SU-DHL-6 (cell line): Measurements from ENCODE around the gene ACAT2.

Source experiments
- H2AFZ ChIP-seq: fragments of 200-600 bp; sonication (generic); 2 replicates; pipeline ENCODE4 v1.6.1; 2014; ENCODE audit warnings: low read depth, mild to moderate bottlenecking, moderate library complexity, mixed read lengths, antibody characterized with exemption, low read length; ENCODE audit not compliant: severe bottlenecking
- H3F3A ChIP-seq: fragments of 200-600 bp; shearing (Covaris generic); 2 replicates; pipeline ENCODE4 v1.6.0; 2016; ENCODE audit warnings: antibody characterized with exemption, mild to moderate bottlenecking; ENCODE audit not compliant: insufficient read depth
- H3K27ac ChIP-seq: fragments of 200-600 bp; sonication (generic); 2 replicates; pipeline ENCODE4 v1.5.1; 2016; ENCODE audit warnings: low read depth, mild to moderate bottlenecking, low read length, moderate library complexity, mixed read lengths
- H3K27me3 ChIP-seq: fragments of 200-600 bp; sonication (generic), shearing (Covaris generic); 2 replicates; pipeline ENCODE4 v1.6.0; 2014; ENCODE audit warnings: mild to moderate bottlenecking, low read length
- H3K36me3 ChIP-seq: fragments of 200-600 bp; sonication (generic); 2 replicates; pipeline ENCODE4 v1.6.1; 2014; ENCODE audit warnings: mild to moderate bottlenecking, low read length, mixed read lengths
- H3K4me2 ChIP-seq: fragments of 300-600, 200-600 bp; shearing (Covaris generic), sonication (generic); 2 replicates; pipeline ENCODE4 v1.6.0; 2014; ENCODE audit warnings: low read length, low read depth, mild to moderate bottlenecking; ENCODE audit not compliant: poor library complexity, severe bottlenecking
- H3K4me3 ChIP-seq: fragments of 200-600 bp; sonication (generic); 2 replicates; pipeline ENCODE4 v1.5.1; 2014; ENCODE audit warnings: antibody characterized with exemption, low read length, mild to moderate bottlenecking, mixed read lengths; ENCODE audit not compliant: insufficient read depth, poor library complexity, severe bottlenecking
- H3K79me2 ChIP-seq: fragments of 200-600 bp; sonication (generic); 2 replicates; pipeline ENCODE4 v1.6.1; 2014; ENCODE audit warnings: mild to moderate bottlenecking, low read length, moderate library complexity; ENCODE audit not compliant: insufficient read depth
- H3K9ac ChIP-seq: fragments of 200-600 bp; sonication (generic); 2 replicates; pipeline ENCODE4 v1.7.0; 2014; ENCODE audit warnings: mild to moderate bottlenecking, low read length
- H3K9me2 ChIP-seq: fragments of 200-600 bp; sonication (generic); replicated peaks from 2 replicates; pipeline ENCODE4 v1.6.1; 2014; ENCODE audit warnings: low read length; ENCODE audit not compliant: insufficient read depth
- H3K9me3 ChIP-seq: fragments of 200-600 bp; sonication (generic); 2 replicates; pipeline ENCODE4 v1.6.1; 2014; ENCODE audit warnings: low read length, mixed read lengths; ENCODE audit not compliant: insufficient read depth
- H4K20me1 ChIP-seq: fragments of 200-600 bp; sonication (generic); 2 replicates; pipeline ENCODE4 v1.6.1; 2014; ENCODE audit warnings: low read depth, mild to moderate bottlenecking, antibody characterized with exemption, low read length, moderate library complexity, mixed read lengths
- CTCF ChIP-seq: fragments of 200-600 bp; sonication (generic); IDR thresholded peaks from one replicate; pipeline ENCODE4 v1.5.1; 2017; ENCODE audit warnings: antibody characterized with exemption, mild to moderate bottlenecking, low read length, moderate library complexity; ENCODE audit not compliant: insufficient read depth, poor library complexity, severe bottlenecking
- EZH2phosphoT487 ChIP-seq: fragments of 200-600 bp; sonication (generic), shearing (Covaris generic); conservative IDR thresholded peaks from 2 replicates; pipeline ENCODE4 v1.6.1; 2018; ENCODE audit warnings: mild to moderate bottlenecking, antibody characterized with exemption, low read length, moderate library complexity, mixed read lengths

ACAT2 gene

GRCh38 chr6:159804504-159804903 lies 42.7 kb downstream of the ACAT2 start:
- H4K20me1 ChIP-seq: no peaks in the 10 kb centered on the region
- H3K79me2 ChIP-seq: no peaks in the 10 kb centered on the region
- H3K9ac ChIP-seq: no peak overlapping the region
- no peaks in the 10 kb centered on the region for H3K9me2 ChIP-seq
- H3K9me3 ChIP-seq: no peaks in the 10 kb centered on the region
- TF ChIP-seq CTCF (no peak), EZH2phosphoT487 (no peak)
- no peaks in the 10 kb centered on the region for H3K36me3 ChIP-seq
- H3F3A ChIP-seq: no peaks in the 10 kb centered on the region
- no peak overlapping the region for H3K4me2 ChIP-seq
- no peaks in the 10 kb centered on the region for H3K27me3 ChIP-seq
- H3K27ac ChIP-seq: no peak overlapping the region
- no peak overlapping the region for H2AFZ ChIP-seq
- no peak overlapping the region for H3K4me3 ChIP-seq

- Histone ChIP-seq H3K36me3 (no peaks in the 10 kb centered on the region), H3K9ac (no peak overlapping the region), H3K9me2 (no peaks in the 10 kb centered on the region), H3K4me3 (no peak overlapping the region), H4K20me1 (no peaks in the 10 kb centered on the region), H2AFZ (no peak overlapping the region), H3K27ac (no peak overlapping the region), H3K9me3 (no peaks in the 10 kb centered on the region), H3K79me2 (no peaks in the 10 kb centered on the region), H3K4me2 (no peak overlapping the region), H3F3A (no peaks in the 10 kb centered on the region), H3K27me3 (no peaks in the 10 kb centered on the region)
- TF ChIP-seq CTCF: no peak
- TF ChIP-seq EZH2phosphoT487: no peak
Observed at GRCh38 chr6:159805440-159806020, 43.7 kb downstream of the ACAT2 start.

GRCh38 chr6:159806021-159806458 lies 44.2 kb downstream of the ACAT2 start:
- H4K20me1 ChIP-seq: no peaks in the 10 kb centered on the region
- H3K4me2 ChIP-seq: no peak overlapping the region
- no peak overlapping the region for H3K9ac ChIP-seq
- no peaks in the 10 kb centered on the region for H3F3A ChIP-seq
- H2AFZ ChIP-seq: no peak overlapping the region
- no peaks in the 10 kb centered on the region for H3K9me3 ChIP-seq
- H3K4me3 ChIP-seq: no peak overlapping the region
- H3K27ac ChIP-seq: no peak overlapping the region
- H3K36me3 ChIP-seq: no peaks in the 10 kb centered on the region
- no peak for TF ChIP-seq CTCF
- TF ChIP-seq EZH2phosphoT487: no peak
- H3K9me2 ChIP-seq: no peaks in the 10 kb centered on the region
- no peaks in the 10 kb centered on the region for H3K27me3 ChIP-seq
- H3K79me2 ChIP-seq: no peaks in the 10 kb centered on the region
